ENCODE data around the gene THBS1.

- no peak for TF ChIP-seq CTCF (IDR thresholded peaks at IDR 0.05; ENCODE audit: low read length)
- no peak for TF ChIP-seq EZH2 (optimal IDR thresholded peaks at IDR 0.05; ENCODE audit: low read depth, low read length)
- TF ChIP-seq EZH2phosphoT487 (IDR thresholded peaks at IDR 0.05; ENCODE audit: low read length): no peak
Measured at GRCh38 chr15:39629906-39630305, 49.0 kb downstream of the THBS1 start.

Data from MM.1S (cell line).